ENCODE measurements around the gene LMO4. TPM values are rescaled to one million over a fixed set of nuclear protein-coding genes. Genes with fewer than 3 reads are reported as not detected.

The LMO4 gene
- total and polyA plus RNA-seq, 2 of the 13 experiments (the other 11 are each of a cell fraction or from before 2014, with no cell fraction given), result 19.3 to 49.9 TPM

- POLR2A ChIA-PET, result no interaction called here
- no peak overlapping the region for H3K27ac ChIP-seq (ENCODE audit: extremely low read length, insufficient read depth, low read length)
- FAIRE-seq, result no peak
- no peak overlapping the region for H3K9ac ChIP-seq (ENCODE audit: insufficient read depth, low read depth, low read length)
- CTCF ChIA-PET (ENCODE audit: low intra/inter-chr PET ratio, low total read pairs), result no interaction called here
- in situ Hi-C loops (cut with HindIII; ENCODE audit: extremely low pct_ligation_motif_present, low pct_unique_long_range_greater_than_20kb), result loop anchor here (25.0 kb wide), 1 partner anchor 625 kb away; no protein-coding TSS in a partner anchor
- H3K27me3 ChIP-seq (ENCODE audit: control insufficient read depth in 1 of 2, insufficient read depth in 2 of 2, low read length in 2 of 2), result no peaks in the 10 kb centered on the region
- intact Hi-C loops (cut with micrococcal nuclease; ENCODE audit: unreplicated experiment), result no loop called here
- 94% methylated on average over 5 of the region's 5 CpGs for WGBS (ENCODE audit: low lambda C conversion rate)
- no peak overlapping the region for H2AFZ ChIP-seq (ENCODE audit: low read length)
- H4K20me1 ChIP-seq (ENCODE audit: insufficient read depth, low read length), result peaks cover 1% of the 10 kb centered on the region; the same call in 1 of the 2 replicates
- no peak for DNase-seq (ENCODE audit: low spot score)
- H3K79me2 ChIP-seq (ENCODE audit: insufficient read depth, low read length), result peaks cover 10% of the 10 kb centered on the region
- no peaks in the 10 kb centered on the region for H3K9me3 ChIP-seq (ENCODE audit: low read length)
- ATAC-seq, result no peak
- TF ChIP-seq NR3C1 (CRISPR knock-in tag; IDR thresholded peaks at IDR 0.05) (no peak), TBL1XR1 (IDR thresholded peaks at IDR 0.05; ENCODE audit: borderline replicate concordance, low read length, partially characterized antibody) (no peak), SMARCE1 (IDR thresholded peaks at IDR 0.05; ENCODE audit: borderline replicate concordance) (no peak), ZBTB8A (CRISPR knock-in tag; IDR thresholded peaks at IDR 0.05; ENCODE audit: borderline replicate concordance, low read depth) (no peak), ZNF609 (CRISPR knock-in tag; IDR thresholded peaks at IDR 0.05; ENCODE audit: borderline replicate concordance) (no peak), ZNF614 (CRISPR knock-in tag; IDR thresholded peaks at IDR 0.05; ENCODE audit: borderline replicate concordance) (no peak), TEF (CRISPR knock-in tag; IDR thresholded peaks at IDR 0.05) (no peak), KAT8 (CRISPR knock-in tag; IDR thresholded peaks at IDR 0.05) (no peak), XRCC5 (optimal IDR thresholded peaks at IDR 0.05; ENCODE audit: low read length) (no peak), EEA1 (CRISPR knock-in tag; IDR thresholded peaks at IDR 0.05; ENCODE audit: borderline replicate concordance) (no peak), ZBTB33 (CRISPR knock-in tag; IDR thresholded peaks at IDR 0.05) (no peak), ZNF552 (CRISPR knock-in tag; IDR thresholded peaks at IDR 0.05; ENCODE audit: borderline replicate concordance) (no peak), ELF4 (CRISPR knock-in tag; IDR thresholded peaks at IDR 0.05; ENCODE audit: borderline replicate concordance) (no peak), SP2 (CRISPR knock-in tag; IDR thresholded peaks at IDR 0.05) (no peak)
- peaks cover 3 to 45% of the 10 kb centered on the region in 2 experiments; a peak in 3 of 5 replicates for H3K36me3 ChIP-seq (replicated peaks in 1 of 2; ENCODE audit: control insufficient read depth in 1 of 2, insufficient read depth in 2 of 2, low read length in 2 of 2)
- peaks cover 25% of the 10 kb centered on the region for H3K4me1 ChIP-seq (ENCODE audit: insufficient read depth, low read length)
- H3K4me3 ChIP-seq (replicated peaks in 1 of 3; ENCODE audit: insufficient read depth in 1 of 3, low read depth in 2 of 3, low read length in 3 of 3), result no peak overlapping the region
- H3K4me2 ChIP-seq (ENCODE audit: low read depth, low read length), result no peak overlapping the region
- BruUV-seq (replicated peaks), result no TSS peak
Measured at GRCh38 chr1:87337606-87338005, 8.9 kb downstream of the LMO4 start.
